Activated B cell treated with CpG ODN at 0.5 μM for 24 hours (primary cell): ENCODE data around the gene PSKH1. TPM values are rescaled to one million over a fixed set of nuclear protein-coding genes. Genes with fewer than 3 reads are reported as not detected.
A peak's percentile ranks its signal among the peaks of the same experiment; 100 is the strongest.

Experiments used
- ATAC-seq: fragments of 200-7000 bp; cut with Tn5 transposase; one replicate; pipeline ENCODE4 v1.10.0; 2021; ENCODE audit warnings: low read depth, mild to moderate bottlenecking, moderate library complexity
- CTCF ChIA-PET: fragments of 350-600 bp; sonication (Branson Sonifier 250); formaldehyde crosslinking; loops from one replicate; lab custom pipeline; 2021; ENCODE audit warnings: antibody characterized with exemption; lab: Charles Lee
- POLR2A ChIA-PET: fragments of 350-600 bp; sonication (Branson Sonifier 250); formaldehyde crosslinking; loops from one replicate; lab custom pipeline; 2021; ENCODE audit warnings: antibody characterized with exemption; lab: Charles Lee
- DNase-seq: peaks from one replicate; pipeline ENCODE4 v3.0.0; 2022
- H3K27ac Mint-ChIP-seq: one replicate; pipeline ENCODE4 v1.8.0; 2020; ENCODE audit warnings: mixed read lengths
- H3K27me3 Mint-ChIP-seq: one replicate; pipeline ENCODE4 v1.8.0; 2021; ENCODE audit warnings: mixed read lengths
- H3K36me3 Mint-ChIP-seq: one replicate; pipeline ENCODE4 v1.8.0; 2021; ENCODE audit warnings: low read depth, mixed read lengths
- H3K4me1 Mint-ChIP-seq: one replicate; pipeline ENCODE4 v1.8.0; 2021; ENCODE audit warnings: mixed read lengths
- H3K4me3 Mint-ChIP-seq: one replicate; pipeline ENCODE4 v1.8.0; 2020; ENCODE audit warnings: mild to moderate bottlenecking, mixed read lengths
- H3K9me3 Mint-ChIP-seq: one replicate; pipeline ENCODE4 v1.8.0; 2020; ENCODE audit warnings: mixed read lengths
- intact Hi-C: fragments of 100-400 bp; cut with micrococcal nuclease; formaldehyde crosslinking; loops from one replicate; pipeline ENCODE4 v1.15.1; 2024
- total RNA-seq: library from RNA; stranded (reverse); gene quantifications from 2 replicates; pipeline ENCODE4 v1.2.3, GENCODE V29; 2022
- TF ChIP-seq, protein P1 (sequence below): fragments of 200-600 bp; IDR thresholded peaks from one replicate; pipeline ENCODE4 v1.8.0; 2022; ENCODE audit warnings: antibody characterized with exemption, mild to moderate bottlenecking

PSKH1 gene
- total RNA-seq, 1 donor from 2014 or later: 22.0 TPM

DNA sequence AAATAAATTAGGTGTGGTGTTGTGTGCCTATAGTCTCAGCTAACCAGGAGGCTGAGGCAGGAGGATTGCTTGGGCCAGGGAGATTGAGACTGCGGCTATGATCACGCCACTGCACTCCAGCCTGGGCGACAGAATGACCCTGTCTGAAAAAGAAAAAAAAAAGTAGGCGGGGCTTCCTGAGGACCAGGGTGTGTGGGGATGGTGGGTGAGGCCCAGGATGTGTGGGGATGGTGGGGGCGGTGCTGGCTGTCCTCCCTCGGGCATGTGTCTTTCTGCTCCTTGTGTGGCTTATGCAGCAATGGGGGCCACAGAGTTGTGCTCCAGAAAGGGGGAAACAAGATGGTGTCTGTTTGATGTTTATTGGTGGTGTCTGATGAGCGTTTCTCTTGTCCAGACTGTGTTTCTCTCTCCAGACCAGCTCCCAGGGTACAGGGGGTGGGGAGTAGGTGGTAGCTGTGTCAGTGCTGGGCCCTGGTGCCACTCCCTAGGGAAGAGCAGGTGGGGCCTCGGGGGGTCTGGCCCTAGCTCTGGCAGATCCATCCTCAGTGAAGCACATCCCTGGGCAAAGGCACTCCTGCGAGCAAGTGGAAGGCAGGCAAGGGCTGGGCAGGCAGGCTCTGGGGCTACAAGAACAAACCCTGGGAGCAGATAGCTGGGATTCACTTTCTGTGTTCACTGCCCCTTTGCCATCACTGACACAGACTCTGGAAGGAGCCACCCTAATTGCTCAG lies 48.6 kb downstream of the PSKH1 start:
- intact Hi-C loops: no loop called here
- TF ChIP-seq, protein P1, sequence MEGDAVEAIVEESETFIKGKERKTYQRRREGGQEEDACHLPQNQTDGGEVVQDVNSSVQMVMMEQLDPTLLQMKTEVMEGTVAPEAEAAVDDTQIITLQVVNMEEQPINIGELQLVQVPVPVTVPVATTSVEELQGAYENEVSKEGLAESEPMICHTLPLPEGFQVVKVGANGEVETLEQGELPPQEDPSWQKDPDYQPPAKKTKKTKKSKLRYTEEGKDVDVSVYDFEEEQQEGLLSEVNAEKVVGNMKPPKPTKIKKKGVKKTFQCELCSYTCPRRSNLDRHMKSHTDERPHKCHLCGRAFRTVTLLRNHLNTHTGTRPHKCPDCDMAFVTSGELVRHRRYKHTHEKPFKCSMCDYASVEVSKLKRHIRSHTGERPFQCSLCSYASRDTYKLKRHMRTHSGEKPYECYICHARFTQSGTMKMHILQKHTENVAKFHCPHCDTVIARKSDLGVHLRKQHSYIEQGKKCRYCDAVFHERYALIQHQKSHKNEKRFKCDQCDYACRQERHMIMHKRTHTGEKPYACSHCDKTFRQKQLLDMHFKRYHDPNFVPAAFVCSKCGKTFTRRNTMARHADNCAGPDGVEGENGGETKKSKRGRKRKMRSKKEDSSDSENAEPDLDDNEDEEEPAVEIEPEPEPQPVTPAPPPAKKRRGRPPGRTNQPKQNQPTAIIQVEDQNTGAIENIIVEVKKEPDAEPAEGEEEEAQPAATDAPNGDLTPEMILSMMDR: no peak
- Mint-ChIP-seq H3K4me1 (peaks cover 27% of the 10 kb centered on the region), H3K27ac (peak overlapping the region; percentile 30), H3K27me3 (no peaks in the 10 kb centered on the region), H3K4me3 (no peak overlapping the region), H3K9me3 (no peaks in the 10 kb centered on the region), H3K36me3 (peaks cover 17% of the 10 kb centered on the region)
- no peak for DNase-seq
- ChIA-PET CTCF (interaction anchor here (0.6 to 2.9 kb wide), 11 partner anchors 9 to 258 kb away, joined by 3 to 15 read pairs (median 3); no protein-coding TSS in a partner anchor), POLR2A (interaction anchor here (1.0 to 1.4 kb wide), 2 partner anchors 9 to 43 kb away, joined by 3 read pairs; no protein-coding TSS in a partner anchor)
- no peak for ATAC-seq

DNA sequence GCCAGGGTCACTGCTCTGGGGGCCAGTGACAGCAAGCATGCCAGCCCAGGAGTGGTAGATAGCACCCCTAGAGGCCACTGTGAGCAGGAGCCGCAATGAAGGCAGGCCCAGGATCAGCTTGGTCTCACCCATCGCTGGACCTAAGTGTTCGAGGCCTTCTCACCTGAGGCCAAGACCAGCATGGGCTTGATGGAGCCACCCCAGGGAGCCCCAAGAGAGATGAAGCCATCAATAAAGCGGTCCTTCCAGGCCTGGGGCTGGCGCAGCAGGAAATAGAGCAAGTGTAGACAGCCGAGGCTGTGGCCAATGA lies 49.1 kb downstream of the PSKH1 start:
- no peaks in the 10 kb centered on the region for H3K9me3 Mint-ChIP-seq
- peaks cover 22% of the 10 kb centered on the region for H3K4me1 Mint-ChIP-seq
- DNase-seq (no peak), ATAC-seq (peak; percentile 81)
- intact Hi-C loops: no loop called here
- no peak overlapping the region for H3K4me3 Mint-ChIP-seq
- ChIA-PET CTCF (interaction anchor here (0.6 to 2.6 kb wide), 9 partner anchors 10 to 123 kb away, joined by 3 to 15 read pairs (median 3); no protein-coding TSS in a partner anchor), POLR2A (interaction anchor here (0.6 to 1.4 kb wide), 3 partner anchors 9 to 130 kb away, joined by 3 to 4 read pairs (median 3); no protein-coding TSS in a partner anchor)
- peaks cover 13% of the 10 kb centered on the region for H3K36me3 Mint-ChIP-seq
- no peak overlapping the region for H3K27ac Mint-ChIP-seq
- H3K27me3 Mint-ChIP-seq: no peaks in the 10 kb centered on the region
- TF ChIP-seq, protein P1: no peak

DNA sequence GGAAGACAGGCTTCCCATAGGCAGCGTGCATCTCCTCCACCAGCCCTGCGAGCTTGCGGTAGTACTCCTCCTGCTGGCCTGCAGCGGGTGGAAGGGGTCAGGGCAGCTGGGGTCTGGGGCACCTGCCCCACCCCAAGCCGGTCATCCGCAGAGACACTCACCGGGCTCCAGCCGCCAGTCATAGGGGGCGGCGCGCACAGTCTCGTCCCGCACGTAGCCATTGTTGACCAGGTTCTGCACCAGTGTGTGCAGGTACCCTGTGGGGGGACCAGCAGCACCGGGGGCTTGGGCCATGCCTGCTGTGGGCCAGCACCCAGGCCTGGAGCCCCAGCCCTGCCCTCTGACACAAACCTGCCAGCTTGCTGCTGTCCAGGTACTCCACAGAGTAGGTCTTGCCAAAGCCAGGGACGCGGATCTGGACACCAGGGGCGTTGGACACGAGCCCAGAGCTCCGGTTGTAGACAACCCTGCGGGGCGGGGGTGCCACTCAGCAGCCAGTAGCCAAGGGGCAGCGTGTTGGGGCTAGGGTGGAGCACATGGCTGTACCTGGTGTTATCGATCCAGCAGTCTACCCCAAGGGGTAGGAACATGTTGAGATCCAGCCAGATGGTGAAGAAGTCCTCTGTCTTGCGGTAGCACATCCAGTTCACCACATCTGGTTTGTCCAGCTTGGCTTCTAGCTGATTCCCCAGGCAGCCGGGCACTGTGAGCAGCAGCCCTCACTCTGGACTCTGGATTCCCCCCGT lies 49.6 kb downstream of the PSKH1 start:
- ChIA-PET CTCF (interaction anchor here (0.6 to 2.6 kb wide), 8 partner anchors 10 to 123 kb away, joined by 3 to 15 read pairs (median 3); no protein-coding TSS in a partner anchor), POLR2A (interaction anchor here (0.6 to 1.4 kb wide), 2 partner anchors 42 to 130 kb away, joined by 3 to 4 read pairs; no protein-coding TSS in a partner anchor)
- Mint-ChIP-seq H3K27ac (no peak overlapping the region), H3K36me3 (peaks cover 13% of the 10 kb centered on the region), H3K4me3 (no peak overlapping the region), H3K9me3 (no peaks in the 10 kb centered on the region), H3K27me3 (no peaks in the 10 kb centered on the region), H3K4me1 (peaks cover 18% of the 10 kb centered on the region)
- intact Hi-C loops: no loop called here
- peak; percentile 7 for ATAC-seq
- TF ChIP-seq, protein P1: no peak
- DNase-seq: no peak

DNA sequence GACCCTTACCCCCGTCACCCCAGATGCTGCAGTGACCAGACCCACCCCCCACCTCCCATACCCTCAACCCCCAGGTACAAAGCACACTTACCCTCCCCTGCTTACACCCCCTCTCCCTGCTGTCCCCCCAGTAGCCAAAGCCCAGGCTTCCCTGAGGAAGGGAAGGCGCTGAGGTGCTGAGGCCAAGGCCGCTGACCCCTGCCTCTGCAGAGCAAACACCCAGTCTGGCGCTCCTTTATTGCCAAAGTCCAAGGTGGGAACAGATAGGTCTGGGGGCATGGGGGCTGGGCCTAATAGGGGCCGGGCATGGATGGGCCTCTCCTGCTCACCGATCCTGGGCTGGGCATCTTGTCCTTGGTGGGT lies 50.2 kb downstream of the PSKH1 start:
- ChIA-PET POLR2A (no interaction called here), CTCF (no interaction called here)
- intact Hi-C loops: no loop called here
- TF ChIP-seq, protein P1: no peak
- peaks cover 18% of the 10 kb centered on the region for H3K4me1 Mint-ChIP-seq
- H3K36me3 Mint-ChIP-seq: peaks cover 15% of the 10 kb centered on the region
- H3K9me3 Mint-ChIP-seq: no peaks in the 10 kb centered on the region
- no peaks in the 10 kb centered on the region for H3K27me3 Mint-ChIP-seq
- DNase-seq (no peak), ATAC-seq (no peak)
- H3K4me3 Mint-ChIP-seq: no peak overlapping the region
- H3K27ac Mint-ChIP-seq: no peak overlapping the region
